HepG2 (cell line): ENCODE measurements around the gene SSNA1. TPM values are rescaled to one million over a fixed set of nuclear protein-coding genes. Genes with fewer than 3 reads are reported as not detected.

Source experiments
- ATAC-seq: fragments of 200-7000 bp; cut with Tn5 transposase; 3 replicates; pipeline ENCODE4 v1.9.1; 2020; ENCODE audit warnings: mild to moderate bottlenecking, moderate library complexity
- BruUV-seq: library from RNA; stranded (reverse); fragments of 400-500 nt; replicated peaks from 2 replicates; lab custom pipeline; 2021; lab: Mats Ljungman, UMichigan
- CTCF ChIA-PET: fragments of 300-600 bp; formaldehyde crosslinking; extraction: SDS; loops from one replicate; lab custom pipeline; 2021; ENCODE audit warnings: low total read pairs, inconsistent platforms, low intra/inter-chr PET ratio; lab: Yijun Ruan, JAX
- POLR2A ChIA-PET: fragments of 350-600 bp; sonication (Branson Sonifier 250); formaldehyde crosslinking; loops from one replicate; lab custom pipeline; 2020; ENCODE audit warnings: antibody characterized with exemption, inconsistent platforms; lab: Yijun Ruan, JAX
- DNase-seq: peaks from one replicate; pipeline ENCODE4 v3.0.0-alpha.2; 2015; ENCODE audit warnings: low spot score
- FAIRE-seq: peaks from 3 replicates; lab custom pipeline; 2011; peaks lifted over from hg19 to GRCh38; lab: Jason Lieb, UNC
- H2AFZ ChIP-seq: one replicate; pipeline ENCODE4 v1.6.1; 2011; ENCODE audit warnings: low read length, inconsistent platforms
- H3K27ac ChIP-seq: fragments of 300-600 bp; 3 replicates; pipeline ENCODE4 v1.8.0; 2011; ENCODE audit warnings: mixed run types, mild to moderate bottlenecking, mixed read lengths, low read length, inconsistent platforms; ENCODE audit not compliant: insufficient read depth; ENCODE audit errors: extremely low read length
- H3K27me3 ChIP-seq, 2 experiments: fragments of 200-600 bp in 1 of 2; 2 replicates in 1 of 2; 3 replicates in 1 of 2; pipeline versions ENCODE4 v1.6.0 to v1.8.0; 2011; ENCODE audit warnings: low read length in 2 of 2, mild to moderate bottlenecking in 2 of 2, moderate library complexity in 2 of 2, inconsistent platforms in 1 of 2; ENCODE audit not compliant: insufficient read depth in 2 of 2, control insufficient read depth in 1 of 2
- H3K36me3 ChIP-seq, 2 experiments: fragments of 200-600 bp in 1 of 2; replicated peaks in 1 of 2; 2 replicates in 1 of 2; 3 replicates in 1 of 2; pipeline versions ENCODE4 v1.5.1 to v1.8.0; 2011; ENCODE audit warnings: low read length in 2 of 2, inconsistent platforms in 1 of 2; ENCODE audit not compliant: insufficient read depth in 2 of 2, control insufficient read depth in 1 of 2
- H3K4me1 ChIP-seq: 2 replicates; pipeline ENCODE4 v1.5.1; 2012; ENCODE audit warnings: low read length, inconsistent platforms; ENCODE audit not compliant: insufficient read depth
- H3K4me2 ChIP-seq: 2 replicates; pipeline ENCODE4 v1.6.0; 2011; ENCODE audit warnings: low read depth, low read length, inconsistent platforms
- H3K4me3 ChIP-seq, 3 experiments: fragments of 200-600 bp in 1 of 3; sonication (generic), shearing (Covaris generic) in 1 of 3; replicated peaks in 1 of 3; 2 replicates each; pipeline ENCODE4 v1.5.1; 2011 to 2016; ENCODE audit warnings: low read length in 3 of 3, inconsistent platforms in 2 of 3, low read depth in 2 of 3, mild to moderate bottlenecking in 2 of 3, control low read depth in 1 of 3, mixed read lengths in 1 of 3; ENCODE audit not compliant: insufficient read depth in 1 of 3
- H3K79me2 ChIP-seq: one replicate; pipeline ENCODE4 v1.6.1; 2011; ENCODE audit warnings: low read length, inconsistent platforms; ENCODE audit not compliant: insufficient read depth
- H3K9ac ChIP-seq: 2 replicates; pipeline ENCODE4 v1.6.0; 2011; ENCODE audit warnings: mild to moderate bottlenecking, low read depth, low read length, inconsistent platforms; ENCODE audit not compliant: insufficient read depth
- H3K9me3 ChIP-seq: 2 replicates; pipeline ENCODE4 v1.5.1; 2012; ENCODE audit warnings: mild to moderate bottlenecking, low read length
- H4K20me1 ChIP-seq: 2 replicates; pipeline ENCODE4 v1.6.0; 2011; ENCODE audit warnings: inconsistent platforms, mild to moderate bottlenecking, low read length, moderate library complexity; ENCODE audit not compliant: insufficient read depth
- PRMT3 ChIP-seq: sonication (generic); formaldehyde crosslinking; IDR thresholded peaks from 2 replicates; pipeline ENCODE4 v1.8.1; 2022; ENCODE audit warnings: low read depth, mild to moderate bottlenecking, moderate library complexity, missing genetic modification reagents, borderline replicate concordance
- ZSCAN21 ChIP-seq: sonication (generic); formaldehyde crosslinking; IDR thresholded peaks from 2 replicates; pipeline ENCODE4 v1.8.0; 2022; ENCODE audit warnings: mild to moderate bottlenecking, missing genetic modification reagents, moderate library complexity, borderline replicate concordance
- WGBS: methylation state at CpG from one replicate; pipeline ENCODE4 v1.1.6; 2017; ENCODE audit warnings: low lambda C conversion rate; 5-methylcytosine and 5-hydroxymethylcytosine counted together
- in situ Hi-C: cut with HindIII; loops from 2 replicates; pipeline ENCODE4 v1.10.0; 2017; ENCODE audit warnings: low pct_unique_long_range_greater_than_20kb; ENCODE audit not compliant: extremely low pct_ligation_motif_present
- intact Hi-C: fragments of 100-400 bp; cut with micrococcal nuclease; formaldehyde crosslinking; loops from one replicate; pipeline ENCODE4 v1.10.0; 2022; ENCODE audit not compliant: unreplicated experiment
- polyA plus RNA-seq, 8 experiments: library from polyadenylated mRNA; depleted of rRNA in 3 of 8; stranded (reverse) in 7 of 8; unstranded in 1 of 8; fragments of >200 nt; fragmentation: Illumina TruSeq in 4 of 8; extraction: Trizol in 4 of 8; gene quantifications; 2 replicates each; pipeline versions ENCODE4 v1.2.1 to v1.2.3, GENCODE V29; 2011 to 2016; ENCODE audit warnings: low read depth in 4 of 8, missing spikeins in 1 of 8, mixed read lengths in 1 of 8; ENCODE audit not compliant: insufficient read depth in 1 of 8
- total RNA-seq, 5 experiments: library from RNA; depleted of rRNA; stranded (reverse); fragments of >200 nt; fragmentation: Illumina TruSeq; extraction: Trizol; gene quantifications; 2 replicates each; pipeline ENCODE4 v1.2.3, GENCODE V29; 2016; ENCODE audit warnings: low read depth in 1 of 5
- TF ChIP-seq, protein P1 (sequence below): sonication (generic); formaldehyde crosslinking; IDR thresholded peaks from 2 replicates; pipeline ENCODE4 v1.5.1; 2020; ENCODE audit warnings: mild to moderate bottlenecking, missing genetic modification reagents, moderate library complexity
- TF ChIP-seq, protein P2 (sequence below): sonication (generic); formaldehyde crosslinking; IDR thresholded peaks from 2 replicates; pipeline ENCODE4 v1.4.0; 2020; ENCODE audit warnings: missing genetic modification reagents
- TF ChIP-seq, protein P3 (sequence below): sonication (generic); formaldehyde crosslinking; IDR thresholded peaks from 2 replicates; pipeline ENCODE4 v1.4.0; 2020; ENCODE audit warnings: missing genetic modification reagents, mild to moderate bottlenecking, borderline replicate concordance

The SSNA1 gene
- total and polyA plus RNA-seq, 2 of the 13 experiments (the other 11 are each of a cell fraction or from before 2014, with no cell fraction given): 35.9 to 49.4 TPM

DNA sequence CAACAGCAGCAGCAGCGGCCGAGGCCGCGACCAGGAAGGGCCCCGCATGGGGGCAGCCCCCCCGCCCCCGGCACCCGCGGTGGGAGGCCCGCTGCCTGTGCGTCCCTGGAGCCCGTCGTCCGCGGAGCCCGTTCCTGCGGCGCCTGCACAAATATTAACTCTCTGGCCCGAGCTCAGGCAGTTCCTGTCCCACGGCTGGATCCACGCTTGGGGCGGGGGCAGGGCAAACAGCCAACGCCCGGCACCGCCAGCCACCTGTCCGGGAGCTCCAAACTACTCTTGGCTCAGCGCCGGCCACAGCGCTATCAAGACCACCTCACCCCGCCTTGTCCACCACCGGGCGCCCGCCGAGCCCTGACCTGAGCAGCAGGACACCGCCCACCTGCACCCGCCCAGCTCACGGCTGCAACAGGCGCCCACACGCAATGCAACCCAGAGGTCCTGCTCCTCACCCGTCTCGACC, 18.5 kb upstream of the SSNA1 start, which contains the start of gene LRRC26:
LRRC26 (minus strand) TSS at position 156 of the 463 bp plus-strand sequence; CDS start at position 48, 108 bp downstream.
- TF ChIP-seq, protein P1, sequence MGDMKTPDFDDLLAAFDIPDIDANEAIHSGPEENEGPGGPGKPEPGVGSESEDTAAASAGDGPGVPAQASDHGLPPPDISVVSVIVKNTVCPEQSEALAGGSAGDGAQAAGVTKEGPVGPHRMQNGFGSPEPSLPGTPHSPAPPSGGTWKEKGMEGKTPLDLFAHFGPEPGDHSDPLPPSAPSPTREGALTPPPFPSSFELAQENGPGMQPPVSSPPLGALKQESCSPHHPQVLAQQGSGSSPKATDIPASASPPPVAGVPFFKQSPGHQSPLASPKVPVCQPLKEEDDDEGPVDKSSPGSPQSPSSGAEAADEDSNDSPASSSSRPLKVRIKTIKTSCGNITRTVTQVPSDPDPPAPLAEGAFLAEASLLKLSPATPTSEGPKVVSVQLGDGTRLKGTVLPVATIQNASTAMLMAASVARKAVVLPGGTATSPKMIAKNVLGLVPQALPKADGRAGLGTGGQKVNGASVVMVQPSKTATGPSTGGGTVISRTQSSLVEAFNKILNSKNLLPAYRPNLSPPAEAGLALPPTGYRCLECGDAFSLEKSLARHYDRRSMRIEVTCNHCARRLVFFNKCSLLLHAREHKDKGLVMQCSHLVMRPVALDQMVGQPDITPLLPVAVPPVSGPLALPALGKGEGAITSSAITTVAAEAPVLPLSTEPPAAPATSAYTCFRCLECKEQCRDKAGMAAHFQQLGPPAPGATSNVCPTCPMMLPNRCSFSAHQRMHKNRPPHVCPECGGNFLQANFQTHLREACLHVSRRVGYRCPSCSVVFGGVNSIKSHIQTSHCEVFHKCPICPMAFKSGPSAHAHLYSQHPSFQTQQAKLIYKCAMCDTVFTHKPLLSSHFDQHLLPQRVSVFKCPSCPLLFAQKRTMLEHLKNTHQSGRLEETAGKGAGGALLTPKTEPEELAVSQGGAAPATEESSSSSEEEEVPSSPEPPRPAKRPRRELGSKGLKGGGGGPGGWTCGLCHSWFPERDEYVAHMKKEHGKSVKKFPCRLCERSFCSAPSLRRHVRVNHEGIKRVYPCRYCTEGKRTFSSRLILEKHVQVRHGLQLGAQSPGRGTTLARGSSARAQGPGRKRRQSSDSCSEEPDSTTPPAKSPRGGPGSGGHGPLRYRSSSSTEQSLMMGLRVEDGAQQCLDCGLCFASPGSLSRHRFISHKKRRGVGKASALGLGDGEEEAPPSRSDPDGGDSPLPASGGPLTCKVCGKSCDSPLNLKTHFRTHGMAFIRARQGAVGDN (CRISPR knock-in tag): peak; percentile 38; the same call in 1 of the 2 replicates
- TF ChIP-seq PRMT3 (CRISPR knock-in tag) (0 out of 2 replicates have a peak, but pooled peaks have one; percentile 15), ZSCAN21 (CRISPR knock-in tag) (0 out of 2 replicates have a peak, but pooled peaks have one; percentile 0)
- TF ChIP-seq, protein P2, sequence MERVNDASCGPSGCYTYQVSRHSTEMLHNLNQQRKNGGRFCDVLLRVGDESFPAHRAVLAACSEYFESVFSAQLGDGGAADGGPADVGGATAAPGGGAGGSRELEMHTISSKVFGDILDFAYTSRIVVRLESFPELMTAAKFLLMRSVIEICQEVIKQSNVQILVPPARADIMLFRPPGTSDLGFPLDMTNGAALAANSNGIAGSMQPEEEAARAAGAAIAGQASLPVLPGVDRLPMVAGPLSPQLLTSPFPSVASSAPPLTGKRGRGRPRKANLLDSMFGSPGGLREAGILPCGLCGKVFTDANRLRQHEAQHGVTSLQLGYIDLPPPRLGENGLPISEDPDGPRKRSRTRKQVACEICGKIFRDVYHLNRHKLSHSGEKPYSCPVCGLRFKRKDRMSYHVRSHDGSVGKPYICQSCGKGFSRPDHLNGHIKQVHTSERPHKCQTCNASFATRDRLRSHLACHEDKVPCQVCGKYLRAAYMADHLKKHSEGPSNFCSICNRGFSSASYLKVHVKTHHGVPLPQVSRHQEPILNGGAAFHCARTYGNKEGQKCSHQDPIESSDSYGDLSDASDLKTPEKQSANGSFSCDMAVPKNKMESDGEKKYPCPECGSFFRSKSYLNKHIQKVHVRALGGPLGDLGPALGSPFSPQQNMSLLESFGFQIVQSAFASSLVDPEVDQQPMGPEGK (CRISPR knock-in tag): 0 out of 2 replicates have a peak, but pooled peaks have one; percentile 21
- TF ChIP-seq, protein P3, sequence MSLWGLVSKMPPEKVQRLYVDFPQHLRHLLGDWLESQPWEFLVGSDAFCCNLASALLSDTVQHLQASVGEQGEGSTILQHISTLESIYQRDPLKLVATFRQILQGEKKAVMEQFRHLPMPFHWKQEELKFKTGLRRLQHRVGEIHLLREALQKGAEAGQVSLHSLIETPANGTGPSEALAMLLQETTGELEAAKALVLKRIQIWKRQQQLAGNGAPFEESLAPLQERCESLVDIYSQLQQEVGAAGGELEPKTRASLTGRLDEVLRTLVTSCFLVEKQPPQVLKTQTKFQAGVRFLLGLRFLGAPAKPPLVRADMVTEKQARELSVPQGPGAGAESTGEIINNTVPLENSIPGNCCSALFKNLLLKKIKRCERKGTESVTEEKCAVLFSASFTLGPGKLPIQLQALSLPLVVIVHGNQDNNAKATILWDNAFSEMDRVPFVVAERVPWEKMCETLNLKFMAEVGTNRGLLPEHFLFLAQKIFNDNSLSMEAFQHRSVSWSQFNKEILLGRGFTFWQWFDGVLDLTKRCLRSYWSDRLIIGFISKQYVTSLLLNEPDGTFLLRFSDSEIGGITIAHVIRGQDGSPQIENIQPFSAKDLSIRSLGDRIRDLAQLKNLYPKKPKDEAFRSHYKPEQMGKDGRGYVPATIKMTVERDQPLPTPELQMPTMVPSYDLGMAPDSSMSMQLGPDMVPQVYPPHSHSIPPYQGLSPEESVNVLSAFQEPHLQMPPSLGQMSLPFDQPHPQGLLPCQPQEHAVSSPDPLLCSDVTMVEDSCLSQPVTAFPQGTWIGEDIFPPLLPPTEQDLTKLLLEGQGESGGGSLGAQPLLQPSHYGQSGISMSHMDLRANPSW (CRISPR knock-in tag): no peak
- FAIRE-seq: no peak
- no peak for ATAC-seq
- Histone ChIP-seq H3K27me3 (peaks cover 11 to 66% of the 10 kb centered on the region in 2 experiments; a peak in 3 of 5 replicates), H3K79me2 (no peaks in the 10 kb centered on the region), H3K4me1 (peaks cover 9% of the 10 kb centered on the region), H3K4me2 (peak within 1 kb of the TSS; percentile 76), H2AFZ (no peak within 1 kb of the TSS), H4K20me1 (no peaks in the 10 kb centered on the region), H3K4me3 (peak within 1 kb of the TSS; percentile 21 to 65 (median 47); a peak in 5 of 6 replicates), H3K27ac (no peak within 1 kb of the TSS), H3K9ac (no peak within 1 kb of the TSS), H3K36me3 (no peaks in the 10 kb centered on the region), H3K9me3 (no peaks in the 10 kb centered on the region)
- no TSS peak for BruUV-seq
- intact Hi-C loops (loop anchor here (10.0 kb wide), 1 partner anchor 55 kb away; the partner anchor contains the start of gene DPP7), in situ Hi-C loops (no loop called here)
- ChIA-PET POLR2A (interaction anchor here (0.6 to 1.7 kb wide), 4 partner anchors 9 to 71 kb away, joined by 3 to 5 read pairs (median 4); partner anchors contain the start of gene TUBB4B), CTCF (no interaction called here)
- no peak for DNase-seq
- WGBS: 2% methylated on average over 10 of the region's 41 CpGs
